GM12801 (cell line): ENCODE measurements around the gene MTMR3.

Experiments used
- CTCF ChIP-seq: IDR thresholded peaks from one replicate; pipeline ENCODE4 v1.5.1; 2011; ENCODE audit warnings: control low read depth; ENCODE audit not compliant: insufficient read length; ENCODE audit errors: extremely low read depth

Gene MTMR3

GRCh38 chr22:29883045-29883774, at the start of gene MTMR3:
TSS of gene MTMR3 (plus strand) at chr22:29883174. CDS start at chr22:29971060, 87,886 bp downstream.
- TF ChIP-seq CTCF, result no peak

GRCh38 chr22:29833392-29833965, 49.5 kb upstream of the MTMR3 start:
- TF ChIP-seq CTCF, result no peak

GRCh38 chr22:29834046-29834445, 48.9 kb upstream of the MTMR3 start:
- TF ChIP-seq CTCF, result no peak

GRCh38 chr22:29837741-29838598, 45.0 kb upstream of the MTMR3 start, which contains the start of gene ASCC2:
TSS of gene ASCC2 (minus strand) at chr22:29838274. CDS start at chr22:29832325, 5,949 bp downstream.
- TF ChIP-seq CTCF, result no peak

- no peak for TF ChIP-seq CTCF
These were observed 44.4 kb upstream of the MTMR3 start for GRCh38 chr22:29838599-29838956.

- no peak for TF ChIP-seq CTCF
These were observed 43.9 kb upstream of the MTMR3 start for GRCh38 chr22:29839039-29839438.

- no peak for TF ChIP-seq CTCF
These were observed 42.5 kb upstream of the MTMR3 start for GRCh38 chr22:29840498-29840897.
